Activated naive CD8-positive, alpha-beta T cell treated with anti-CD3 and anti-CD28 coated beads, Interleukin-2, amount 50 U/mL, for 24 hours (primary cell): ENCODE measurements around the gene RRAS2.
A peak's percentile ranks its signal among the peaks of the same experiment; 100 is the strongest.
"Not testable (repeated sequence)": the region's sequence is repeated elsewhere in the genome, so short reads cannot be mapped to it uniquely, and the experiment has no call there.

Experiments
- ATAC-seq: fragments of 150-1000 bp; cut with Tn5 transposase; one replicate; pipeline ENCODE4 v1.10.0; 2021
- DNase-seq: peaks from one replicate; pipeline ENCODE4 v3.0.0; 2021
- H3K27ac Mint-ChIP-seq: one replicate; pipeline ENCODE4 v1.8.0; 2021; ENCODE audit warnings: mild to moderate bottlenecking, mixed read lengths
- H3K27me3 Mint-ChIP-seq: one replicate; pipeline ENCODE4 v1.8.0; 2021; ENCODE audit warnings: mixed read lengths
- H3K36me3 Mint-ChIP-seq: one replicate; pipeline ENCODE4 v1.8.0; 2021; ENCODE audit warnings: low read depth, mixed read lengths
- H3K4me1 Mint-ChIP-seq: one replicate; pipeline ENCODE4 v1.8.0; 2021; ENCODE audit warnings: mixed read lengths
- H3K4me3 Mint-ChIP-seq: one replicate; pipeline ENCODE4 v1.8.0; 2021; ENCODE audit warnings: mild to moderate bottlenecking, moderate library complexity, mixed read lengths
- H3K9me3 Mint-ChIP-seq: one replicate; pipeline ENCODE4 v1.8.0; 2021; ENCODE audit warnings: mixed read lengths

Gene RRAS2

DNA sequence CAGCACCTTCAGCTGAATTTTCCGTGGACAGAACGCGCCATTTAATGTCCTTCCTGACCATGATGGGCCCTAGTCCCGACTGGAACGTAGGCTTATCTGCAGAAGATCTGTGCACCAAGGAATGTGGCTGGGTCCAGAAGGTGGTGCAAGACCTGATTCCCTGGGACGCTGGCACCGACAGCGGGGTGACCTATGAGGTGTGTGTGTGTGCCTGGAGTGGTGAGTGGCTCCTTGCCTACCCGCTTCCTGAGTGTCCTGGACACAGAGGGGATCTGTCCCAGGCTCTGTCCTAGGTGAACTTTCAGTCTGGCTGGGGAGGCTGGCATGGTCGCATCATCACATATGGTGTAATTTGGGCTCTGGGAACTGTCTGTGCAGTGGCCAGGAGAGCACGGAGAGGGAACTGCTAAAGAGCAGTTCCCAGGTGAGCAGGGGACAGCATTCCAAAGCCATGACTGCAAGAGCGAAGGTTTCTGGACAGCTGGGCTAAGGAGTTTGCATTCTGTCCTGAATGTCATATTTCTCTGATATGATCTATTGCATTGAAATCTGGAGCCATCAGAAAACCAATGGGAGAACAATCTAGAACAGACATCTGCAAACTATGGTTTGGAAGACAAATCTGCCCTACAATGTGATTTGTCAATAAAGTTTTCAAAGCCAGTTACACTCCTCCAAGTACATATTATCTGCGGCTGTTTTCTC, 104.3 kb downstream of the RRAS2 start:
- H3K9me3 Mint-ChIP-seq = no peaks in the 10 kb centered on the region
- H3K27ac Mint-ChIP-seq = no peak overlapping the region
- DNase-seq = no peak
- no peaks in the 10 kb centered on the region for H3K36me3 Mint-ChIP-seq
- H3K27me3 Mint-ChIP-seq = no peaks in the 10 kb centered on the region
- no peaks in the 10 kb centered on the region for H3K4me1 Mint-ChIP-seq
- no peak overlapping the region for H3K4me3 Mint-ChIP-seq
- ATAC-seq = no peak

DNA sequence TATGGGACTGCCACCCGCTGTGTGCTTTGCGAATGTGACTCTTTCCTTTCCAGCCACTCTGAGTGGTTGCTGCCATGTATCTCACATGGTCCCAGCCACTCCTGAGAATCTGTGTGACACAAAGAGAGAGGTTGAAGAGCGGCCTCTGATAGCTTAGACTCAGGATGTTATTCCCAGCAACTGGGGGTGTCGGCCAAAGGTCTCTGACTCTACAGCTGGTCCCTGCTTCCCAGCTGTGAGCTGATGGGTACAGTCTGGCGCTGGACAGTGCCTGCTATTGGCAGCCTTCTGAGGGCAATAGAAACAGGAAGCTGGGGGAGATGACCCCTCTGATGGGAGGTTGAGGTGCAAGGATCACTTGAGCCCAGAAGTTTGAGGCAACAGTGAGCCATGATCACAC, 105.1 kb downstream of the RRAS2 start:
- peaks cover 6% of the 10 kb centered on the region for H3K4me1 Mint-ChIP-seq
- DNase-seq = no peak
- no peak overlapping the region for H3K4me3 Mint-ChIP-seq
- no peaks in the 10 kb centered on the region for H3K9me3 Mint-ChIP-seq
- H3K27me3 Mint-ChIP-seq = no peaks in the 10 kb centered on the region
- H3K36me3 Mint-ChIP-seq = no peaks in the 10 kb centered on the region
- no peak overlapping the region for H3K27ac Mint-ChIP-seq
- ATAC-seq = no peak

DNA sequence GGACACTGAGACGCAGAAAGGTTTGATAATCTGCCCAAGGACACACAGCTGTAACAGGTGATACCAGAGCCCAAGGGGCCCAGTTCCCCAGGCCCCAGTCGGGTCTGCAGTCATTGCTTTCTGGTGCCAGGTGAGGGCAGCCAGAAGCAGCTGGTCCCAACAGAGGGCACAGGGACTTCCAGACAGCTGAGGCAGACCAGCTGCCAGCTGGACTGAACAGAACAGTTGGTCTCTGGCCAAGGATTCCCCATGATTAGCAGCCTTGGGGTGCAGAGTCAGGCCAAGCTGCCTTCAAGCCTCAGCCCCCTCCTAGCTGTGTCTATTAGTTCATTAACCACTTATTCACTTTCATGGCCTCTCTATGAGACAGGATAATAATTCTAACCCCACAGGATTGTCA, 105.6 kb downstream of the RRAS2 start:
- no peaks in the 10 kb centered on the region for H3K27me3 Mint-ChIP-seq
- ATAC-seq (no peak), DNase-seq (no peak)
- H3K36me3 Mint-ChIP-seq = no peaks in the 10 kb centered on the region
- no peaks in the 10 kb centered on the region for H3K9me3 Mint-ChIP-seq
- H3K4me1 Mint-ChIP-seq = peaks cover 9% of the 10 kb centered on the region
- H3K4me3 Mint-ChIP-seq = no peak overlapping the region
- no peak overlapping the region for H3K27ac Mint-ChIP-seq

DNA sequence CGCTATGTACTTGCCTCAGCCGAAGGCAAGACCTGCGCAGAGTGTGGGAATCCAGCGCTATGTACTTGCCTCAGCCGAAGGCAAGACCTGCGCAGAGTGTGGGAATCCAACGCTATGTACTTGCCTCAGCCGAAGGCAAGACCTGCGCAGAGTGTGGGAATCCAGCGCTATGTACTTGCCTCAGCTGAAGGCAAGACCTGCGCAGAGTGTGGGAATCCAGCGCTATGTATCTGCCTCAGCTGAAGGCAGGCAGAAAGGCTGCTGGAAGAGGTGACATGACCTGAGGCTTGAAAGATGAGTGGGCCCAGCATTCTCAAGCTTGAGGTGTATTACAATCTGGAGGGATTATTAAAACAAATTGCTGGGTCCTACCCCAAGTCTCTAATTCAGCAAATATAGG, 106.5 kb downstream of the RRAS2 start:
- not testable (repeated sequence) for H3K27me3 Mint-ChIP-seq, H3K9me3 Mint-ChIP-seq, H3K36me3 Mint-ChIP-seq, DNase-seq, H3K4me3 Mint-ChIP-seq, ATAC-seq, H3K27ac Mint-ChIP-seq
- peaks cover 15% of the 10 kb centered on the region for H3K4me1 Mint-ChIP-seq

DNA sequence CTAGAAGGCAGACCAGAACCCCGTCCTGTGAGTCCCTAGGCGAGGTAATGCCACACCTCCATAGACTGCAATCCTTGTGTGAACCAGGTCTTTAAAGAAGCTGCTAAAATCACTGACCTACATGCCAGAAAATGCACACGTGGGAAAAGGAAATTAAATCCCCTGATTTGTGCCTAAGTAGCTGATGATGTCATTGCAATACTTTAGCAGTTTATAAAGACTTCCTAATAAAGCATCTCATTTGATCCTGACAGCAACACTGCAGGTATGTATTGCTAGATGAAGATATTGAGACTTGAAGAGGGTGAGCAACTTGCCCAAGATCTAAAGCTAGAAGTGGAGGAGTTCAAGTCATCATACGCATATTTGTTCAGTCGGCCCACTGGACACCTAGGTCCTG, 107.2 kb downstream of the RRAS2 start:
- peaks cover 15% of the 10 kb centered on the region for H3K4me1 Mint-ChIP-seq
- ATAC-seq (no peak), DNase-seq (no peak)
- no peak overlapping the region for H3K27ac Mint-ChIP-seq
- no peak overlapping the region for H3K4me3 Mint-ChIP-seq
- H3K36me3 Mint-ChIP-seq = no peaks in the 10 kb centered on the region
- peaks cover 2% of the 10 kb centered on the region for H3K27me3 Mint-ChIP-seq
- no peaks in the 10 kb centered on the region for H3K9me3 Mint-ChIP-seq

DNA sequence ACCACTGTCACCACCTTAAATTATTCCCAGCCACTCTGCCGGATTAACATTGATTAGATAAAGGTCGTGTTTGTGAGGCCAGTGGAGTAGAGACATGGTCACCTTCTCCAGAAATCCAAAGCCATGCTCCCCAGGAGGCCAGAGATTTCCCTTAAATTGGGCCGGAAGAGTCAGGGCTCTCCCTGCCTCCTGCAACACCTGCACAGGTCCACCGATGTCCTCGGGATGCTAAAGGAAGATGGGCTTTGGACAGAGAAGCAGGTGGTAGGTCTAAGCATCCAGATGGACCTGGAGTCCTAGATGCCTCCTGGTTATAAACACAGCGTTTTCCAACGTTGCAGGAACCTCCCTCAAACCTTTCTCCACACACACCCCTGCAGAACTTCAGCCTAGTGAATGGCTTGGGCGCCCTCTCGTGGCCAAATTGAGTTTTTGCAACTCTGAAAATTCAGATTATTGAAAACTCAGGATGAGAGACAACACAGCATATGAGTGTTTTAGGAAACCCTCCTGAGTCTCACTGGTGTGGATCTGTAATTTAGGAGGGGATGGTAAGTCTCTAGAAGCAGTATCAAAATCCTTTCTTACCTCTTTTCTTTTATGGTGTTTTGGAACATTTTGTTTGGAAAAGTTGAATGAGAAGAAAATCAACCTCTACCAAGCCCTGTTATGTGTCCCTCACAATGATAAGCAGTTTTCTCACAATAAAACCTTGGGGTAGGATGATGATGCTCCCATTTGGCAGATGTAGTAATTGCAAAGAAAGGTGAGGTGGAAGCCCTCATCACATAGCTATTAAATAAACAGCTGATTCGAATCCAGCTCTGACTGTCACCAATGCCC, 109.6 kb downstream of the RRAS2 start:
- H3K36me3 Mint-ChIP-seq = no peaks in the 10 kb centered on the region
- H3K4me3 Mint-ChIP-seq = no peak overlapping the region
- no peak overlapping the region for H3K27ac Mint-ChIP-seq
- no peak for ATAC-seq
- peaks cover 2% of the 10 kb centered on the region for H3K27me3 Mint-ChIP-seq
- peaks cover 15% of the 10 kb centered on the region for H3K4me1 Mint-ChIP-seq
- DNase-seq = peak; percentile 70
- no peaks in the 10 kb centered on the region for H3K9me3 Mint-ChIP-seq

DNA sequence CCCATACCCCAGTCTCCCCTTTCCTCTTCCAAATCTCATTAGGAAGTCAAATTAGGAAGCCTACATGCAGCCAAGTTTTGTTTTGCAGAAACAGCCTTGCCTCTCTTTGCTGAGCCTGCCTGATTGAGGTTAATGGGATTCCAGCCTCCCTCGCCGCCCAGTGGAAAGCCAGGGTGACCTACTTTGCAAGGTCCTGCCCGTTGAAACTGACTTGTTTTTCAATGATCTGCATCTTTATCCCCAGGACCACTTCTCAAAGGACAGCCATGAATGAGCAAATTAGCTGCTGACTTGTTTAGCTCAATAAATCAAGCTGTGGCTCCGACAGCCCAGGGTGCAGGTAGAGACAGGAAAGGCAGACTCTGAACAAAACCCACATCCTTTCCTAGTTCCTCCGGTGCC, 110.4 kb downstream of the RRAS2 start:
- Mint-ChIP-seq H3K36me3 (peaks cover 2% of the 10 kb centered on the region), H3K9me3 (no peaks in the 10 kb centered on the region), H3K4me1 (peaks cover 15% of the 10 kb centered on the region), H3K27ac (no peak overlapping the region), H3K27me3 (peaks cover 2% of the 10 kb centered on the region), H3K4me3 (no peak overlapping the region)
- no peak for ATAC-seq
- no peak for DNase-seq

DNA sequence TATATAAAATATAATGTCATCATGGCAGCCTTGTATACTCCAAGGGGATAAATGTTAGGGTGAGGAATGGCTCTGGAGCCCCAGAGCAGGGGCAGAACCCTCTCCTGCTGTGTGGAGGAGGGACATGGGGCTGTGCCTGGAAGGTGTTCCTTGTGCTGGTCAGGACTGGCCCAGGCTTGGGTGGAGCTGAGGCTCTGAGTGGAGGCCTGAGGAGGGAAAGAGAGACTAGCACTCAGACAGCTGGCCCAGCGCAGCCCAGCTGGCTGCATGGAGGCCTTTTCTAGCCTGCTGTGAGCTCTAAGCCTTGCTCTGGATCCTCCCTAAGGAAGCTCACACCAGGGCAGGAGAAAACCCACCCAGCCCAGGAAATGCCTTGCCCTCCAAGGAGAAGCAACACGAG, 113.5 kb downstream of the RRAS2 start:
- Mint-ChIP-seq H3K27ac (no peak overlapping the region), H3K27me3 (peaks cover 2% of the 10 kb centered on the region), H3K4me3 (no peak overlapping the region), H3K9me3 (no peaks in the 10 kb centered on the region), H3K4me1 (peaks cover 15% of the 10 kb centered on the region), H3K36me3 (peaks cover 2% of the 10 kb centered on the region)
- ATAC-seq = no peak
- no peak for DNase-seq

DNA sequence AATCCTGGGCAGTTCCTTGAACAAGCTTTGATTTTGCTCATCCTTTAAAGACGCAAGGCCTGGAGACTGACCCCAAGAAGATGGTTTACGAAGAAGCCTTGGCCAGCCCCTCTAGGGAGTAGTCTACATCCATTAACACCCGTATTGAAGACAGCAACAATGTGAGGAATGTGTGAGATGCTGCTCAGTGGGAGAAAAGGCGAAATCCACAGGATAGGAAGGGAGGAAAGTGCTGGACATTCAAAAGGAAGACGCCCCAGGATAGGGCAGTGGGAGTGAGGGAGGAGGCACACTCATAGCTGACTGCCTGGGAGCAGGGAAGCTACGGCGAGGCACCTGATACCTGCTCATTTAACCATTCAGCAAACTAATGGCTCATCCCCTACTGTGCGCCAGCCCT, 114.1 kb downstream of the RRAS2 start:
- ATAC-seq (no peak), DNase-seq (no peak)
- Mint-ChIP-seq H3K36me3 (peaks cover 2% of the 10 kb centered on the region), H3K4me3 (no peak overlapping the region), H3K27me3 (peaks cover 2% of the 10 kb centered on the region), H3K9me3 (no peaks in the 10 kb centered on the region), H3K4me1 (peaks cover 15% of the 10 kb centered on the region), H3K27ac (no peak overlapping the region)

DNA sequence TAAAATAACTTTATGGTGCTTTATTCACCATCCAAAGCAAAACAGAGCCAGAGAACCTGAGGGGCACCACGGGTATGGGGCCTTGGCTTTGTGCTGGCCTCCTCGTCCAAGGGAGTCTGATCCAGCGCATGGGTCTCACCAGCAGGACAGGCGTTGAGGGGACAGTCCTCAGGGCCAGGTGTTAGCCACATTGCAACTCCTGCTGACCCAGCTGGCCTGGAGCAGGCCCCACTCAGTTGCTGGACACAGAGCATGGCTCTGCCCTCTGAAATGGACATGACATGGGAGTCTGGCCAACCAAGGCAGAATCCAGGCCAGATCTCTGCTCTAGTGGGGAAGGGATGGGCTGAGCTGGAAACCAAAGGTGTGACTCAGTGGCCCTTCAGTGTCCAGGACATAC, 116.2 kb downstream of the RRAS2 start:
- no peak for DNase-seq
- Mint-ChIP-seq H3K4me1 (peaks cover 4% of the 10 kb centered on the region), H3K9me3 (no peaks in the 10 kb centered on the region), H3K27me3 (peaks cover under 1% of the 10 kb centered on the region), H3K36me3 (peaks cover 2% of the 10 kb centered on the region), H3K27ac (no peak overlapping the region), H3K4me3 (no peak overlapping the region)
- no peak for ATAC-seq

DNA sequence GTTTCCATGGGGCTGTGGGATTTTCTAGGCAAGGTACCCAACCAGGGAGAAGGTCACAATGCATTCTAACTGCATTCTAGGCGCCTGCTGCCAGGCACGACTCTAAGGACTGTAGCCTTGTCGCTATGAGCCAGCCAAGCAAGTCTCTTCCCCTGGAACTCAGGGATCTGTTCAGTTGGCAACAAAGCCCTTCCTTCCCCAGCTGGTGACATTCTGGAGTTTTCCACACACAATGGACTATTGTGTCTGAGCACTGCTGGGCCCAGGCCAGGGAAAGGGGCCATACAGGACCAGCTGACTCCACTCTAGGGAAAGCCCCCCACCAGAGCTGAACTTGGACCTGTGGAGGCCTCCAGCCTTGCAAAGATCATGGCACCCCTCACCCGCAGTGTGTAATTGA, 116.8 kb downstream of the RRAS2 start:
- Mint-ChIP-seq H3K4me3 (no peak overlapping the region), H3K27ac (no peak overlapping the region), H3K4me1 (peaks cover 4% of the 10 kb centered on the region), H3K9me3 (no peaks in the 10 kb centered on the region), H3K27me3 (no peaks in the 10 kb centered on the region), H3K36me3 (peaks cover 2% of the 10 kb centered on the region)
- ATAC-seq (no peak), DNase-seq (no peak)

DNA sequence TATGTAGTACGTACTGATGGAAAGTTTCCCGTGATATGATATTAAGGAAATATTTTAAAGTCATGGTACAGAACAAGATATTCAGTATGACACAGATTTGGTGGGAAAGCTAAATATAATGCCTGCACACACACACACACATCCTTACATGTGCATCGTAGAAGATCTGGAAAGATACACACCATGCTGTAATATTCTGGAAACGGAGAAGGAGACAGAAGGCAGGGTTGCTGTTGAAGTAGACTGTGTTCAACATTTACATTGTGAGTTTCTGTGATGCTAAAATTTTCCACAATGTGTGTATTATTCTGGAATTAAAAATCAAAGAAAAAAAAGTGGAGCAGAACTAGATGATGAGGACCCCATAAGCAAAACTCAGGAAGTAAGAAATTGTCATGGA, 118.0 kb downstream of the RRAS2 start:
- no peak for ATAC-seq
- no peak for DNase-seq
- Mint-ChIP-seq H3K9me3 (no peaks in the 10 kb centered on the region), H3K27ac (no peak overlapping the region), H3K27me3 (no peaks in the 10 kb centered on the region), H3K36me3 (peaks cover 2% of the 10 kb centered on the region), H3K4me1 (peaks cover 6% of the 10 kb centered on the region), H3K4me3 (no peak overlapping the region)

DNA sequence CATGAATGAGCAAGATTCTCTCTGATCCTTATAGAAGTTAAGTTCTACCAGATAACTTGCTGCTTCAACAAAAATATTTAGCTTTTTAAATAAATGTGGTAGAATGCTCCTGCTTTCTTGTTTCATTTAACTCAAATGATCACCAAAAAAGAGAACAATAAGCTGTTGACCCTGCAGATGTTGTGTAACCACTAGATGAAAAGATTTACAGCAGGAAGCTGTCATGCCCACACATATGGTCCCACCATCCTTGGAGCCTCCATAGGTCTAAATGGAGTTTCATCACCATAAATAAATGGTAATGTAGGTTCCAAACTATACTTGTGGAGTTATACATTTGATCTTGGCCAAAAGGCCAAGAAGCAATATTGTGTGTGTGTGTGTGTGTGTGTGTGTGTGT, 118.8 kb downstream of the RRAS2 start:
- ATAC-seq (no peak), DNase-seq (no peak)
- Mint-ChIP-seq H3K27me3 (no peaks in the 10 kb centered on the region), H3K36me3 (peaks cover 2% of the 10 kb centered on the region), H3K27ac (no peak overlapping the region), H3K4me1 (peaks cover 6% of the 10 kb centered on the region), H3K4me3 (no peak overlapping the region), H3K9me3 (no peaks in the 10 kb centered on the region)

DNA sequence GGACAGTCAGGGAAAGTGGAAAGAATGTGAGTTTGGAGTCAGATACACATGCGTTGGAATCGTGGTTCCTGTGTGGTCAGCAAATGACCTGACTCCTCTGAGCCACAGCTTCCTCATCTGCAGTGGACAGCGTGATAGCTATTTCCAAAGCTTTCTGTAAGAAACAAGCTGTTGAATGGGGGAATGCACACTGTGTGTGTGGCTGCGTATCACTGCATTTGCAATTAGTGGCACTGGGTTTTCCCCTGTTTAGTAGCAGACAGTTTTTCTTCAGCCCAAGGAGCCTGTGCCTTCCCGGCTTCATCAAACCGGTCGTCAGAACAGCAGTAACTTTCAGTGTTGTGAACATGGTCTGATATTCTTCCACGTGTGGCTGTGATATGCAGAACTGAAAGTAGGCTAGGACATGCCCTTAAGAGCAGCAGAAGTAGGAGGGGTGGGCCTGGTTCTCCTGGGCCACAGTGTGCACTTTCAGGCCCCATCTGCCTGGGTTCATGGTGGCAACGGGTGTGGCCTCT, 121.5 kb downstream of the RRAS2 start:
- no peaks in the 10 kb centered on the region for H3K9me3 Mint-ChIP-seq
- H3K27ac Mint-ChIP-seq = no peak overlapping the region
- peaks cover 6% of the 10 kb centered on the region for H3K4me1 Mint-ChIP-seq
- H3K27me3 Mint-ChIP-seq = no peaks in the 10 kb centered on the region
- H3K36me3 Mint-ChIP-seq = no peaks in the 10 kb centered on the region
- DNase-seq (no peak), ATAC-seq (peak; percentile 56)
- no peak overlapping the region for H3K4me3 Mint-ChIP-seq

DNA sequence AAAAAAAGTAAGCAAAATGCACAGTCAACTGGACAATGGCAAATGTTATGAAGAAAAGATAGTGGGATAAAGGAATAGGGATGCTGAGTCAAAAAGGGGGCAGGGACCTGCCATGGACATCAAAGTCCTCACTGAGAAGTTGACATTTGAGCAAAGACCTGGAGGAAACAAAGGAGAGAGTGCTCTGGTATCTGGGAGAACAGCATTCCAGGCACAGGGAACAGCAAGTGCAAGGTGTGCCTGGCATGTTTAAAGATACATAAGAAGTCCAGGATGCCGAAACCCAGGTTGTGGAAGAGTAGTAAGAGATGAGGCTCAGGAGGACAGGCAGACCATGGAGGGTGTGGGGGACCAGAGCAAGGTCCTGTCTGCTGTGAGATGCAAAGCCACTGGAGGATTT, 123.3 kb downstream of the RRAS2 start:
- H3K27ac Mint-ChIP-seq = no peak overlapping the region
- no peaks in the 10 kb centered on the region for H3K9me3 Mint-ChIP-seq
- no peaks in the 10 kb centered on the region for H3K36me3 Mint-ChIP-seq
- no peak for DNase-seq
- H3K4me1 Mint-ChIP-seq = peaks cover 6% of the 10 kb centered on the region
- no peak overlapping the region for H3K4me3 Mint-ChIP-seq
- H3K27me3 Mint-ChIP-seq = peaks cover under 1% of the 10 kb centered on the region
- no peak for ATAC-seq
